SK-N-SH (cell line): ENCODE data around the gene SMARCA1.
"Not testable (repeated sequence)": the region's sequence is repeated elsewhere in the genome, so short reads cannot be mapped to it uniquely, and the experiment has no call there.

Experiments used
- CHD2 ChIP-seq: fragments of 150-350 bp; IDR thresholded peaks from 2 replicates; pipeline ENCODE4 v1.6.1; 2018; ENCODE audit warnings: low read length; ENCODE audit not compliant: partially characterized antibody
- CTCF ChIP-seq: fragments of 200-600 bp; sonication (generic); IDR thresholded peaks from 2 replicates; pipeline ENCODE4 v1.6.1; 2017; ENCODE audit warnings: antibody characterized with exemption, mild to moderate bottlenecking, moderate library complexity
- EZH2phosphoT487 ChIP-seq: fragments of 200-600 bp; sonication (generic); IDR thresholded peaks from 2 replicates; pipeline ENCODE4 v1.6.1; 2017; ENCODE audit warnings: low read depth, mixed run types, mild to moderate bottlenecking, antibody characterized with exemption, moderate library complexity, borderline replicate concordance
- JUND ChIP-seq: IDR thresholded peaks from 2 replicates; pipeline ENCODE4 v1.4.0; 2012
- USF2 ChIP-seq: fragments of 150-350 bp; IDR thresholded peaks from 2 replicates; pipeline ENCODE4 v1.6.1; 2017; ENCODE audit warnings: antibody characterized with exemption, low read length, low read depth, borderline replicate concordance
- YY1 ChIP-seq: IDR thresholded peaks from 2 replicates; pipeline ENCODE4 v1.4.0; 2012; ENCODE audit warnings: low read depth, mild to moderate bottlenecking

- not testable (repeated sequence) for TF ChIP-seq USF2, YY1, CTCF, EZH2phosphoT487, CHD2, JUND
Observed at GRCh38 chrX:129554816-129555215, 31.5 kb upstream of the SMARCA1 start.
